Measurements from ENCODE around the gene HSPB9.

GRCh38 chr17:42171831-42172230 is 49.2 kb downstream of the HSPB9 start:
- TF ChIP-seq CTCF (IDR thresholded peaks at IDR 0.05), result no peak
- TF ChIP-seq EP300 (IDR thresholded peaks at IDR 0.05), result no peak

Measured in upper lobe of left lung (tissue), 4 donors.